Measurements from ENCODE around the gene CABCOCO1. TPM values are rescaled to one million over a fixed set of nuclear protein-coding genes. Genes with fewer than 3 reads are reported as not detected.

CABCOCO1 gene, protein sequence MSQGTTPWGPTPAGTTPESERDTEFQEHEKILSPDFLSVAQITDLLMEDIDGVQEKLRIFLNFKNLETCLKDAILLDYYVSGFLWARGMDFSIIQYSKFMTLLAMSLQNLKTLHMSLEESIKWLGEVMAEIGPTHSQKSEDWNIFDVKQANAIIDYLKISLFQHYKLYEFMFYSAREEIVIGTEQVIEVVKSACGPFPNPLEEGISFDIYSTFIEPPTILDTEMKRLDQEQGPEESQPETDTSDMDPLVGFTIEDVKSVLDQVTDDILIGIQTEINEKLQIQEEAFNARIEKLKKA
- not detected for total RNA-seq

GRCh38 chr10:61662794-61663259 is at the start of gene CABCOCO1:
Gene CABCOCO1 (plus strand): TSS chr10:61662929. CDS start chr10:61662973, 44 bp downstream.

Other genes starting within 250 kb of the CABCOCO1 start
- gene TMEM26, start 209.5 kb upstream of the CABCOCO1 start, total RNA-seq, result not detected
- gene ARID5B, start 238.8 kb downstream of the CABCOCO1 start, total RNA-seq, result 10 to 100 TPM; 74.0 to 77.9 TPM

Data from activated naive CD4-positive, alpha-beta T cell treated with anti-CD3 and anti-CD28 coated beads, Interleukin-2, amount 10 ng/mL, durations not matched to agents 5 hours and 36 hours (primary cell).